CD4-positive, alpha-beta T cell (primary cell): ENCODE data around the gene BICDL2. TPM values are rescaled to one million over a fixed set of nuclear protein-coding genes. Genes with fewer than 3 reads are reported as not detected.

Experiments
- ATAC-seq: fragments of 200-7000 bp; cut with Tn5 transposase; one replicate; pipeline ENCODE4 v1.10.0; 2022; ENCODE audit warnings: mild to moderate bottlenecking; ENCODE audit not compliant: poor library complexity
- CTCF ChIA-PET: fragments of 350-600 bp; sonication (Branson Sonifier 250); formaldehyde crosslinking; loops from one replicate; lab custom pipeline; 2021; ENCODE audit warnings: antibody characterized with exemption, inconsistent platforms; lab: Charles Lee
- POLR2A ChIA-PET: fragments of 350-600 bp; sonication (Branson Sonifier 250); formaldehyde crosslinking; loops from one replicate; lab custom pipeline; 2021; ENCODE audit warnings: antibody characterized with exemption, inconsistent platforms; lab: Charles Lee
- DNase-seq, 14 experiments: peaks; one replicate each; pipeline ENCODE4 v3.0.0-alpha.2; 2013 to 2020; ENCODE audit warnings: mixed read lengths in 2 of 14
- H3K27ac ChIP-seq, 2 donors: one replicate each; pipeline versions ENCODE4 v1.5.1 to v1.7.0; 2013; ENCODE audit warnings: low read length in 2 of 2, low read depth in 1 of 2, mild to moderate bottlenecking in 1 of 2
- H3K27me3 ChIP-seq, 2 experiments: 1 replicate in 1 of 2; 2 replicates in 1 of 2; pipeline versions ENCODE4 v1.6.1 to v1.7.0; 2013; ENCODE audit warnings: low read length in 2 of 2, control low read depth in 1 of 2, mild to moderate bottlenecking in 1 of 2, moderate library complexity in 1 of 2; ENCODE audit not compliant: insufficient read depth in 2 of 2, control insufficient read depth in 1 of 2
- H3K36me3 ChIP-seq: one replicate; pipeline ENCODE4 v1.6.1; 2013; ENCODE audit warnings: low read length, control low read depth; ENCODE audit not compliant: insufficient read depth
- H3K4me1 ChIP-seq: one replicate; pipeline ENCODE4 v1.6.1; 2013; ENCODE audit warnings: low read length, control low read depth; ENCODE audit not compliant: insufficient read depth
- H3K4me3 ChIP-seq: one replicate; pipeline ENCODE4 v1.5.1; 2013; ENCODE audit warnings: mild to moderate bottlenecking, low read length, moderate library complexity
- H3K9me3 ChIP-seq, 2 experiments: 1 replicate in 1 of 2; 2 replicates in 1 of 2; pipeline versions ENCODE4 v1.6.1 to v1.7.0; 2013; ENCODE audit warnings: low read length in 2 of 2, mild to moderate bottlenecking in 2 of 2, control low read depth in 1 of 2, moderate library complexity in 1 of 2; ENCODE audit not compliant: control insufficient read depth in 1 of 2, insufficient read depth in 1 of 2
- H3K27ac Mint-ChIP-seq: one replicate; pipeline ENCODE4 v1.8.0; 2020; ENCODE audit warnings: mixed read lengths
- H3K27me3 Mint-ChIP-seq: one replicate; pipeline ENCODE4 v1.8.0; 2021; ENCODE audit warnings: mixed read lengths
- H3K36me3 Mint-ChIP-seq: one replicate; pipeline ENCODE4 v1.8.0; 2021; ENCODE audit warnings: low read depth, mixed read lengths
- H3K4me1 Mint-ChIP-seq: one replicate; pipeline ENCODE4 v1.8.0; 2021; ENCODE audit warnings: low read depth, mixed read lengths
- H3K4me3 Mint-ChIP-seq: one replicate; pipeline ENCODE4 v1.8.0; 2020; ENCODE audit warnings: mild to moderate bottlenecking, mixed read lengths
- H3K9me3 Mint-ChIP-seq: one replicate; pipeline ENCODE4 v1.8.0; 2020; ENCODE audit warnings: mixed read lengths
- intact Hi-C, 2 experiments: fragments of 100-400 bp; cut with DNase I in 1 of 2; cut with micrococcal nuclease in 1 of 2; formaldehyde crosslinking; loops; one replicate each; pipeline versions ENCODE4 v1.15.1 to v1.9.0; 2023 to 2025; cut with DNase I, micrococcal nuclease
- total RNA-seq, 174 experiments: library from RNA in 2 of 174; stranded (reverse) in 2 of 174; gene quantifications; one replicate each; pipeline ENCODE4 v1.2.3 and lab custom pipeline; 2021 to 2026
- TF ChIP-seq, protein P1 (sequence below): fragments of 200-600 bp; IDR thresholded peaks from one replicate; pipeline ENCODE4 v1.8.0; 2022; ENCODE audit warnings: antibody characterized with exemption, mild to moderate bottlenecking

Gene BICDL2
- total RNA-seq, 2 experiments from 2014 or later, result not detected

GRCh38 chr16:3042376-3042775 lies 5.6 kb upstream of the BICDL2 start:
- Mint-ChIP-seq H3K4me3 (no peak overlapping the region), H3K9me3 (no peaks in the 10 kb centered on the region), H3K36me3 (no peaks in the 10 kb centered on the region), H3K27me3 (peaks cover 79% of the 10 kb centered on the region), H3K27ac (no peak overlapping the region), H3K4me1 (peaks cover 12% of the 10 kb centered on the region)
- Histone ChIP-seq H3K4me1 (peaks cover 29% of the 10 kb centered on the region), H3K4me3 (no peak overlapping the region), H3K36me3 (no peaks in the 10 kb centered on the region), H3K27ac (no peak overlapping the region), H3K27me3 (peaks cover 73 to 76% of the 10 kb centered on the region in 2 experiments), H3K9me3 (peaks cover 0 to 14% of the 10 kb centered on the region in 2 experiments)
- TF ChIP-seq, protein P1, sequence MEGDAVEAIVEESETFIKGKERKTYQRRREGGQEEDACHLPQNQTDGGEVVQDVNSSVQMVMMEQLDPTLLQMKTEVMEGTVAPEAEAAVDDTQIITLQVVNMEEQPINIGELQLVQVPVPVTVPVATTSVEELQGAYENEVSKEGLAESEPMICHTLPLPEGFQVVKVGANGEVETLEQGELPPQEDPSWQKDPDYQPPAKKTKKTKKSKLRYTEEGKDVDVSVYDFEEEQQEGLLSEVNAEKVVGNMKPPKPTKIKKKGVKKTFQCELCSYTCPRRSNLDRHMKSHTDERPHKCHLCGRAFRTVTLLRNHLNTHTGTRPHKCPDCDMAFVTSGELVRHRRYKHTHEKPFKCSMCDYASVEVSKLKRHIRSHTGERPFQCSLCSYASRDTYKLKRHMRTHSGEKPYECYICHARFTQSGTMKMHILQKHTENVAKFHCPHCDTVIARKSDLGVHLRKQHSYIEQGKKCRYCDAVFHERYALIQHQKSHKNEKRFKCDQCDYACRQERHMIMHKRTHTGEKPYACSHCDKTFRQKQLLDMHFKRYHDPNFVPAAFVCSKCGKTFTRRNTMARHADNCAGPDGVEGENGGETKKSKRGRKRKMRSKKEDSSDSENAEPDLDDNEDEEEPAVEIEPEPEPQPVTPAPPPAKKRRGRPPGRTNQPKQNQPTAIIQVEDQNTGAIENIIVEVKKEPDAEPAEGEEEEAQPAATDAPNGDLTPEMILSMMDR, result no peak
- DNase-seq, result no peak
- POLR2A ChIA-PET, result interaction anchor here (0.6 to 1.1 kb wide), 3 partner anchors 11 to 130 kb away, joined by 3 to 5 read pairs (median 4); no protein-coding TSS in a partner anchor
- CTCF ChIA-PET, result interaction anchor here (0.6 to 4.1 kb wide), 4 partner anchors 9 to 87 kb away, joined by 3 to 19 read pairs (median 5); no protein-coding TSS in a partner anchor
- ATAC-seq, result no peak
- intact Hi-C loops, result no loop called here

DNA sequence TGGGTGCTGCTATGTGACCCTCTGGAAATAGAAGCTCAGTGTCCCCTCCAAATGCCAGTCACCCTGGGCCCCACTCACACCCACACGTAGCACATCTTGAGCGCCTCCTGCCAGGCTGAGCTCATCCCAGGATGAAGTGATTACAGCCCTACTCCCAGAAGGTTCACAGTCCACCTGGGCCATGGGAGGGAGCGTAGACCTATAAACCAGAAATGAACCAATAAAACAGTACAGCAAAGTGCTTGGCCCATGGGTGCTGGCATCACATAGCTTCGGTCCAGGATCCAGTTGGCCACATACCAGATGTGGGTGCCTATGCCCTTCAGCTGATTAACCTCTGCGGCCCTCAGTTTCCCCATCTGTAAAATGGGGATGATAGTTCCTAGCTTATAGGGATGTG lies 2.2 kb upstream of the BICDL2 start:
- Histone ChIP-seq H3K36me3 (no peaks in the 10 kb centered on the region), H3K27me3 (peaks cover 68 to 79% of the 10 kb centered on the region in 2 experiments), H3K4me1 (peaks cover 16% of the 10 kb centered on the region), H3K9me3 (peaks cover 0 to 20% of the 10 kb centered on the region in 2 experiments), H3K4me3 (no peak overlapping the region), H3K27ac (no peak overlapping the region)
- TF ChIP-seq, protein P1, result no peak
- ChIA-PET CTCF (interaction anchor here (1.2 kb wide), 1 partner anchor 10 kb away, joined by 3 read pairs; no protein-coding TSS in a partner anchor), POLR2A (no interaction called here)
- Mint-ChIP-seq H3K4me1 (peaks cover 10% of the 10 kb centered on the region), H3K36me3 (no peaks in the 10 kb centered on the region), H3K27me3 (peaks cover 86% of the 10 kb centered on the region), H3K9me3 (no peaks in the 10 kb centered on the region), H3K27ac (no peak overlapping the region), H3K4me3 (no peak overlapping the region)
- intact Hi-C loops, result no loop called here
- DNase-seq (no peak), ATAC-seq (no peak)

GRCh38 chr16:3038256-3038655 lies 1.5 kb upstream of the BICDL2 start:
- H3K4me1 ChIP-seq, result peaks cover 16% of the 10 kb centered on the region
- H3K9me3 ChIP-seq, result peaks cover 0 to 20% of the 10 kb centered on the region in 2 experiments
- H3K9me3 Mint-ChIP-seq, result no peaks in the 10 kb centered on the region
- H3K36me3 ChIP-seq, result no peaks in the 10 kb centered on the region
- H3K36me3 Mint-ChIP-seq, result no peaks in the 10 kb centered on the region
- no peak for ATAC-seq
- H3K4me1 Mint-ChIP-seq, result peaks cover 13% of the 10 kb centered on the region
- no peak overlapping the region for H3K27ac Mint-ChIP-seq
- peaks cover 68 to 79% of the 10 kb centered on the region in 2 experiments for H3K27me3 ChIP-seq
- H3K27ac ChIP-seq, result no peak overlapping the region
- TF ChIP-seq, protein P1, result no peak
- ChIA-PET POLR2A (no interaction called here), CTCF (no interaction called here)
- no peak overlapping the region for H3K4me3 ChIP-seq
- H3K4me3 Mint-ChIP-seq, result no peak overlapping the region
- DNase-seq, result no peak
- intact Hi-C loops, result no loop called here
- peaks cover 86% of the 10 kb centered on the region for H3K27me3 Mint-ChIP-seq
